Mesenchymal stem cell (in vitro differentiated cells and primary cell): ENCODE results near the gene INPP4A.

ENCODE experiments used
- DNase-seq: peaks from one replicate; pipeline ENCODE4 v3.0.0-alpha.2; 2013
- H2AFZ ChIP-seq: one replicate; pipeline ENCODE4 v1.6.1; 2013; ENCODE audit warnings: low read depth, mild to moderate bottlenecking, control low read depth, inconsistent platforms, low read length, moderate library complexity
- H2AK5ac ChIP-seq: 2 replicates; pipeline ENCODE4 v1.6.1; 2013; ENCODE audit warnings: low read length, moderate library complexity, mild to moderate bottlenecking, inconsistent platforms; ENCODE audit not compliant: severe bottlenecking
- H2BK120ac ChIP-seq: one replicate; pipeline ENCODE4 v1.6.1; 2013; ENCODE audit warnings: low read depth, mild to moderate bottlenecking, inconsistent platforms, low read length, moderate library complexity
- H2BK12ac ChIP-seq, 2 experiments: one replicate each; pipeline ENCODE4 v1.6.1; 2013; ENCODE audit warnings: inconsistent platforms in 2 of 2, low read length in 2 of 2, mild to moderate bottlenecking in 2 of 2, moderate library complexity in 2 of 2, control low read depth in 1 of 2
- H2BK15ac ChIP-seq: one replicate; pipeline ENCODE4 v1.6.1; 2013; ENCODE audit warnings: mild to moderate bottlenecking, low read depth, inconsistent platforms; ENCODE audit not compliant: poor library complexity, severe bottlenecking
- H2BK5ac ChIP-seq: 2 replicates; pipeline ENCODE4 v1.6.1; 2013; ENCODE audit warnings: low read depth, mild to moderate bottlenecking, low read length, control low read depth, inconsistent platforms; ENCODE audit not compliant: poor library complexity, severe bottlenecking
- H3K14ac ChIP-seq, 2 experiments: one replicate each; pipeline ENCODE4 v1.6.1; 2013; ENCODE audit warnings: inconsistent platforms in 2 of 2, low read length in 2 of 2, control low read depth in 1 of 2, mild to moderate bottlenecking in 1 of 2, moderate library complexity in 1 of 2
- H3K18ac ChIP-seq, 2 experiments: one replicate each; pipeline ENCODE4 v1.6.1; 2013; ENCODE audit warnings: inconsistent platforms in 2 of 2, low read length in 2 of 2, control low read depth in 1 of 2, low read depth in 1 of 2, mild to moderate bottlenecking in 1 of 2
- H3K23ac ChIP-seq, 2 experiments: one replicate each; pipeline ENCODE4 v1.6.1; 2013; ENCODE audit warnings: inconsistent platforms in 2 of 2, low read length in 2 of 2, mild to moderate bottlenecking in 2 of 2, moderate library complexity in 2 of 2, control low read depth in 1 of 2
- H3K27ac ChIP-seq: 2 replicates; pipeline ENCODE4 v1.5.1; 2013; ENCODE audit warnings: mild to moderate bottlenecking, moderate library complexity, low read length, control low read depth, inconsistent platforms; ENCODE audit not compliant: poor library complexity, severe bottlenecking
- H3K27me3 ChIP-seq, 2 experiments: 2 replicates each; pipeline versions ENCODE4 v1.6.1 to v1.7.0; 2013; ENCODE audit warnings: low read length in 2 of 2, mild to moderate bottlenecking in 2 of 2, moderate library complexity in 2 of 2, control low read depth in 1 of 2, inconsistent platforms in 1 of 2; ENCODE audit not compliant: control insufficient read depth in 1 of 2, insufficient read depth in 1 of 2
- H3K36me3 ChIP-seq, 2 experiments: 2 replicates each; pipeline versions ENCODE4 v1.6.1 to v1.7.0; 2013; ENCODE audit warnings: low read length in 2 of 2, control low read depth in 1 of 2, inconsistent platforms in 1 of 2, low read depth in 1 of 2, mild to moderate bottlenecking in 1 of 2; ENCODE audit not compliant: insufficient read depth in 2 of 2, control insufficient read depth in 1 of 2
- H3K4ac ChIP-seq, 2 experiments: one replicate each; pipeline ENCODE4 v1.6.1; 2013; ENCODE audit warnings: inconsistent platforms in 2 of 2, low read length in 2 of 2, mild to moderate bottlenecking in 2 of 2, moderate library complexity in 2 of 2, control low read depth in 1 of 2, low read depth in 1 of 2
- H3K4me1 ChIP-seq: 2 replicates; pipeline ENCODE4 v1.6.1; 2013; ENCODE audit warnings: low read depth, low read length, control low read depth; ENCODE audit not compliant: control insufficient read depth, insufficient read depth
- H3K4me2 ChIP-seq: 2 replicates; pipeline ENCODE4 v1.6.1; 2013; ENCODE audit warnings: low read length, mild to moderate bottlenecking, inconsistent platforms; ENCODE audit not compliant: poor library complexity, severe bottlenecking
- H3K4me3 ChIP-seq, 2 experiments: 2 replicates each; pipeline versions ENCODE4 v1.5.1 to v1.7.0; 2013; ENCODE audit warnings: low read length in 2 of 2, mild to moderate bottlenecking in 2 of 2, control low read depth in 1 of 2, low read depth in 1 of 2; ENCODE audit not compliant: insufficient read depth in 1 of 2
- H3K79me1 ChIP-seq: replicated peaks from 2 replicates; pipeline ENCODE4 v1.6.1; 2013; ENCODE audit warnings: mild to moderate bottlenecking, control low read depth, low read length, inconsistent platforms; ENCODE audit not compliant: poor library complexity, severe bottlenecking
- H3K9ac ChIP-seq: 2 replicates; pipeline ENCODE4 v1.7.0; 2013; ENCODE audit warnings: mild to moderate bottlenecking, low read length, moderate library complexity
- H3K9me3 ChIP-seq: 2 replicates; pipeline ENCODE4 v1.7.0; 2013; ENCODE audit warnings: mild to moderate bottlenecking, low read length; ENCODE audit not compliant: control insufficient read depth
- H4K8ac ChIP-seq: one replicate; pipeline ENCODE4 v1.6.1; 2013; ENCODE audit warnings: inconsistent platforms, mild to moderate bottlenecking, low read length, moderate library complexity
- H4K91ac ChIP-seq: one replicate; pipeline ENCODE4 v1.6.1; 2013; ENCODE audit warnings: mild to moderate bottlenecking, low read length, inconsistent platforms
- WGBS: methylation state at CpG from one replicate; pipeline ENCODE4 v1.1.7; 2013; ENCODE audit warnings: mixed read lengths; 5-methylcytosine and 5-hydroxymethylcytosine counted together

Gene INPP4A

GRCh38 chr2:98565941-98566340 is 121.3 kb downstream of the INPP4A start:
- Histone ChIP-seq H3K9ac (no peak overlapping the region), H3K23ac (no peak overlapping the region), H3K4me3 (no peak overlapping the region), H3K27ac (no peak overlapping the region), H4K8ac (no peak overlapping the region), H3K27me3 (no peaks in the 10 kb centered on the region), H3K18ac (no peak overlapping the region), H3K4me1 (no peaks in the 10 kb centered on the region), H2BK15ac (no peak overlapping the region), H4K91ac (no peak overlapping the region), H3K9me3 (no peaks in the 10 kb centered on the region), H3K14ac (no peak overlapping the region), H2BK12ac (no peak overlapping the region), H2AK5ac (no peak overlapping the region), H3K4ac (no peak overlapping the region), H3K4me2 (no peak overlapping the region), H2BK120ac (no peak overlapping the region), H3K79me1 (no peaks in the 10 kb centered on the region), H2AFZ (no peak overlapping the region), H2BK5ac (no peak overlapping the region), H3K36me3 (peaks cover 68 to 75% of the 10 kb centered on the region in 2 experiments)
- no peak for DNase-seq
- 97% methylated on average over 18 of the region's 19 CpGs for WGBS

- Histone ChIP-seq H3K4me2 (no peak overlapping the region), H2BK5ac (no peak overlapping the region), H2AFZ (no peak overlapping the region), H3K9me3 (no peaks in the 10 kb centered on the region), H3K27me3 (no peaks in the 10 kb centered on the region), H3K4ac (no peak overlapping the region), H3K4me3 (no peak overlapping the region), H2BK15ac (no peak overlapping the region), H4K91ac (no peak overlapping the region), H2BK12ac (no peak overlapping the region), H3K14ac (no peak overlapping the region), H3K9ac (no peak overlapping the region), H4K8ac (no peak overlapping the region), H3K18ac (no peak overlapping the region), H2BK120ac (no peak overlapping the region), H3K79me1 (no peaks in the 10 kb centered on the region), H3K27ac (no peak overlapping the region), H3K4me1 (peaks cover under 1% of the 10 kb centered on the region), H3K23ac (no peak overlapping the region), H3K36me3 (peaks cover 80 to 83% of the 10 kb centered on the region in 2 experiments), H2AK5ac (no peak overlapping the region)
- DNase-seq, result no peak
- 93% methylated on average over 11 of the region's 11 CpGs for WGBS
These were observed 123.7 kb downstream of the INPP4A start for GRCh38 chr2:98568161-98568956.

DNA sequence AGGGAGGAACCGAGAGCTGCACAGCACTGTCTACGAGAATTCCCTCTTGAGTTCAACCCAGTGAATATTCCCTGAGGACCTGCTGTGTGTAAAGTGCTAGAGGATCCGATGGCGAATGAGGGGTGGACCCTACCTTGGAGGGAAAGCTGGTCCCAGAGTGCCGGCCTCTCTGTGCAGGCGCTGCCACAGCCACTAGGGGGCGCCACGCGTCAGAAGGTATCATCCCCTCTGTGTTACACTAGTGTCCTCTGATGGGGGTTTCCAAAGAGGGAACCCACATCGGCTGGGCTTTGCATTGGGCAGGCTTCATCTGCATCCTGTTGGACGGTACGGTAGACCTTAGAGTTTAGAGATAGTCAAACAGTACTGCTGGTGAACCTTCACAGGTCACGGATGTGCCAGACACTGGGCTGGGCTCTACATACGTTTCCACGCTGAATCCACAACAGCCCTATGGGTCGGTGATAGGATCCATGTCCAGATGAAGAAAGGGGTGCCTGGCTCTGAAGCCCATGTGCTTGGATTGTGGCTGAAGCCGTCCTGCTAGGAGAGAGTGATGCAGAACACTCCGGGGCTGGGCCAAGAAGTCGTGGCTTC is 124.6 kb downstream of the INPP4A start:
- H2BK15ac ChIP-seq, result no peak overlapping the region
- H2BK5ac ChIP-seq, result no peak overlapping the region
- no peak overlapping the region for H2BK12ac ChIP-seq
- no peak overlapping the region for H3K4ac ChIP-seq
- no peak overlapping the region for H3K14ac ChIP-seq
- 72% methylated on average over 19 of the region's 19 CpGs for WGBS
- no peaks in the 10 kb centered on the region for H3K9me3 ChIP-seq
- H3K27ac ChIP-seq, result no peak overlapping the region
- H2AFZ ChIP-seq, result no peak overlapping the region
- H4K91ac ChIP-seq, result no peak overlapping the region
- no peak overlapping the region for H2BK120ac ChIP-seq
- H3K36me3 ChIP-seq, result peaks cover 78 to 83% of the 10 kb centered on the region in 2 experiments
- H2AK5ac ChIP-seq, result no peak overlapping the region
- H3K23ac ChIP-seq, result no peak overlapping the region
- DNase-seq, result peak; percentile 18
- no peaks in the 10 kb centered on the region for H3K79me1 ChIP-seq
- no peak overlapping the region for H3K18ac ChIP-seq
- no peak overlapping the region for H3K4me3 ChIP-seq
- H3K9ac ChIP-seq, result no peak overlapping the region
- H3K27me3 ChIP-seq, result no peaks in the 10 kb centered on the region
- H3K4me1 ChIP-seq, result peaks cover 3% of the 10 kb centered on the region
- no peak overlapping the region for H4K8ac ChIP-seq
- H3K4me2 ChIP-seq, result no peak overlapping the region

GRCh38 chr2:98569915-98570314 is 125.3 kb downstream of the INPP4A start:
- 99% methylated on average over 13 of the region's 13 CpGs for WGBS
- Histone ChIP-seq H3K79me1 (no peaks in the 10 kb centered on the region), H3K4me3 (no peak overlapping the region), H3K4ac (no peak overlapping the region), H3K4me2 (no peak overlapping the region), H3K4me1 (peaks cover 3% of the 10 kb centered on the region), H3K27me3 (no peaks in the 10 kb centered on the region), H2AFZ (no peak overlapping the region), H2BK120ac (no peak overlapping the region), H3K14ac (no peak overlapping the region), H2AK5ac (no peak overlapping the region), H3K27ac (no peak overlapping the region), H3K36me3 (peaks cover 72 to 80% of the 10 kb centered on the region in 2 experiments), H2BK12ac (no peak overlapping the region), H3K23ac (no peak overlapping the region), H3K9ac (no peak overlapping the region), H4K91ac (no peak overlapping the region), H2BK5ac (no peak overlapping the region), H4K8ac (no peak overlapping the region), H2BK15ac (no peak overlapping the region), H3K9me3 (no peaks in the 10 kb centered on the region), H3K18ac (no peak overlapping the region)
- no peak for DNase-seq
